ENCODE measurements around the gene ATAD2B. TPM values are rescaled to one million over a fixed set of nuclear protein-coding genes. Genes with fewer than 3 reads are reported as not detected.

ATAD2B gene
- total RNA-seq, 1 donor from 2014 or later = 8.1 TPM

DNA sequence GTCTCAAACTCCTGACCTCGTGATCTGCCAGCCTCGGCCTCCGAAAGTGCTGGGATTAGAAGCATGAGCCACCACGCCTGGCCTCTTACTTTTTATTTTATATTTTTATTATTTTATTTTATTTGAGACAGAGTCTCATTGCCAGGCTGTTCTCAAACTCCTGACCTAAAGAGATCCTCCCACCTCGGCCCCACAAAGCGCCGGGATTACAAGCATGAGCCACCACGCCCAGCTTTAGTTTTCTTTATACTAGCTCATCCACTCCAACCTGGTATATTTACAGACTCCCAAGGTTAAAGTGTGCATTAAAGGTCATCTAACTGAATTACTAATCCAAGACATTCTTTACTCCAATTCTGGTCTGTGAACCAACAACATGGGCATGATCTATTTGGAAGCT is 26.8 kb downstream of the ATAD2B start:
- DNase-seq (ENCODE audit: low read depth) = no peak
- no peak overlapping the region for H3K4me3 ChIP-seq (ENCODE audit: low read depth, low read length)

DNA sequence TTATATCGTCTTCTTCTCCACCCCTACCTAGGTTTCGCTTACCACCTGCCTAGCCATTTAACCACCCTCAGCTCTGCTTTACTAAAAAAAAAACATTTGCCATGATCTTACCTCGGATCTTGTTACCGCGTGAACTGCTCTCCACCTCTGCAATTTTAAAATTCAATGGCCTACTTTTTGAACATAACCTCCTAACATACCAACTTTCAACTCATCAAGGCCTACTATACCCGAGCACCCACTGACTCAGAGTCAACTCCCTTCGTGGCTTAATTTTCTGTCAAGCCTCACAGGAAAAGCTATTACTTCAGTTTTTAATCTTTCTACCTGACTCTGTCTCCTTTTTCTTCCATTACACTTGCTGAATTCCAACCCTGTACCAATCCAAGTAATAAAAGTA is 55.7 kb downstream of the ATAD2B start:
- TF ChIP-seq, protein P1, sequence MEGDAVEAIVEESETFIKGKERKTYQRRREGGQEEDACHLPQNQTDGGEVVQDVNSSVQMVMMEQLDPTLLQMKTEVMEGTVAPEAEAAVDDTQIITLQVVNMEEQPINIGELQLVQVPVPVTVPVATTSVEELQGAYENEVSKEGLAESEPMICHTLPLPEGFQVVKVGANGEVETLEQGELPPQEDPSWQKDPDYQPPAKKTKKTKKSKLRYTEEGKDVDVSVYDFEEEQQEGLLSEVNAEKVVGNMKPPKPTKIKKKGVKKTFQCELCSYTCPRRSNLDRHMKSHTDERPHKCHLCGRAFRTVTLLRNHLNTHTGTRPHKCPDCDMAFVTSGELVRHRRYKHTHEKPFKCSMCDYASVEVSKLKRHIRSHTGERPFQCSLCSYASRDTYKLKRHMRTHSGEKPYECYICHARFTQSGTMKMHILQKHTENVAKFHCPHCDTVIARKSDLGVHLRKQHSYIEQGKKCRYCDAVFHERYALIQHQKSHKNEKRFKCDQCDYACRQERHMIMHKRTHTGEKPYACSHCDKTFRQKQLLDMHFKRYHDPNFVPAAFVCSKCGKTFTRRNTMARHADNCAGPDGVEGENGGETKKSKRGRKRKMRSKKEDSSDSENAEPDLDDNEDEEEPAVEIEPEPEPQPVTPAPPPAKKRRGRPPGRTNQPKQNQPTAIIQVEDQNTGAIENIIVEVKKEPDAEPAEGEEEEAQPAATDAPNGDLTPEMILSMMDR (IDR thresholded peaks at IDR 0.05; ENCODE audit: insufficient read depth, low read length, poor library complexity, severe bottlenecking) = no peak
- no peak overlapping the region for H3K4me3 ChIP-seq (ENCODE audit: low read depth, low read length)
- no peaks in the 10 kb centered on the region for H3K36me3 ChIP-seq (ENCODE audit: control insufficient read depth, insufficient read depth, low read length)

More for the DNA sequence above, 26.8 kb downstream of the ATAD2B start:
- Histone ChIP-seq H3K36me3 (ENCODE audit: control insufficient read depth, insufficient read depth, low read length) (no peaks in the 10 kb centered on the region), H3K27me3 (ENCODE audit: control insufficient read depth, insufficient read depth, low read length) (no peaks in the 10 kb centered on the region)
- TF ChIP-seq, protein P1 (IDR thresholded peaks at IDR 0.05; ENCODE audit: insufficient read depth, low read length, poor library complexity, severe bottlenecking) = no peak

DNA sequence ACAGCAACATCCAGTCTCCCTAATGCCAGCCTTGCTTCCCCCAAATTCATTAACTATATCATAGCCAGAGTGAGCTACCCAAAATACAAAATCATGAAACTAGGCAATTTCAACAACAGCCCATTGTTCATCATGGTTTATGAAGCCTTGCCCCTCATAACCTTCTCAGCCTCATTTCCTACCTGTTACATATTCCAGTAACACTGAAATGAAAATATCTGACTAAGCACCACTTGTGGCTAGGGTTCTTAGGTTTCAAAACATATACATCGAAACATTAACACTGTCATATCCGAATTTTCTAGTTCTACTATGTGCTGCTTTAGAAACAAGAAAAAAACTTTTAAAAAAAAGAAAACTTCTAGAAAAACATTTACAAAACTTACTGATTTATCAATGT is 59.5 kb downstream of the ATAD2B start:
- H3K4me3 ChIP-seq (ENCODE audit: low read depth, low read length) = no peak overlapping the region
- no peaks in the 10 kb centered on the region for H3K27me3 ChIP-seq (ENCODE audit: control insufficient read depth, insufficient read depth, low read length)
- no peak for DNase-seq (ENCODE audit: low read depth)
- H3K36me3 ChIP-seq (ENCODE audit: control insufficient read depth, insufficient read depth, low read length) = no peaks in the 10 kb centered on the region
- TF ChIP-seq, protein P1 (IDR thresholded peaks at IDR 0.05; ENCODE audit: insufficient read depth, low read length, poor library complexity, severe bottlenecking) = no peak

More for the DNA sequence above, 55.7 kb downstream of the ATAD2B start:
- no peaks in the 10 kb centered on the region for H3K27me3 ChIP-seq (ENCODE audit: control insufficient read depth, insufficient read depth, low read length)
- DNase-seq (ENCODE audit: low read depth) = no peak

DNA sequence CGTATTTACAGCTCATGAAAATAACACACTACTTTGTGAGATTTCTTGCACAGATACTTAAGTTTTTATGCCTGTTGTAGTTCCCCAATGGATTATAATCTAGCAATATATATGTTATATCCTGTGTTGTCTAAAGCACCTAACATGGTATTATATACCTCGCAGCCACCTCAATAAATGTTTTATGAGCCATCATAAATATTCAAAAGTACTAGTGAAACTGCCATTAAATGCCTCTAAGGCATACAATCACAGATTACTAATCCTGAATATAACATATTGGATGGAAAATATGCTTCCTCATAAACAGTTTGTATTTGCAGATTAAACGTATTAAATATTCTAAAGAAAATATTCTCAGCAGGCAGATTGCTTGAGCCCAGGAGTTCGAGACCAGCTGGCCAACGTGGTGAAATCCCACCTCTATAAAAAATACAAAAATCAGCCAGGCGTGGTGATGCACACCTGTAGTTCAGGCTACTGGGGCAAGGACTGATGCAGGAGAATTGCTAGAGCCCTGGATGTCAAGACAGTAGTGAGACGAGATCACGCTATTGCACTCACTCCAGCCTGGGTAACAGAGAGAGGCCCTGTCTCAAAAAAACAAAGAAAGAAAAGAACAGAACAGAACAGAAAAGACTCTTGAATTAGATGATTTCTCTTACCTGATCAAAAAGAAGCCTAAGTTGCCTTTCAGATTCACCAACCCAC is 64.1 kb downstream of the ATAD2B start:
- no peaks in the 10 kb centered on the region for H3K36me3 ChIP-seq (ENCODE audit: control insufficient read depth, insufficient read depth, low read length)
- TF ChIP-seq, protein P1 (IDR thresholded peaks at IDR 0.05; ENCODE audit: insufficient read depth, low read length, poor library complexity, severe bottlenecking) = no peak
- no peaks in the 10 kb centered on the region for H3K27me3 ChIP-seq (ENCODE audit: control insufficient read depth, insufficient read depth, low read length)

DNA sequence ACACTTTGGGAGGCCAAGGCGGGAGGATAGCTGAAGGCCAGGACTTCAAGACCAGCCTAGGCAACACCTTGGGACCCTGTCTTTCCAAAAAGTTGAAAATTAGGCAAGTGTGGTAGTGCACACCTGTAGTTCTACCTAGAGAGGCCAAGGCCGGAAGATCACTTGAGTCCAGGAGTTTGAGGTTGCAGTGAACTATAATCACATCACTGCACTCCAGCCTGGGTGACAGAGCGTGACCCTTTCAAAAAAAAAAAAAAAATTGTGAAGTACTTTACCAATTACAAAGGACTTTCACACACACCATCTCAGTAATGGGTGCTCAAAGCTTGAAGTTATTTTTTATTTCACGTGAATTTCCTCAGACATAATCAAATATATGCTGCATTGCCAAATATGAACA is 65.0 kb downstream of the ATAD2B start:
- TF ChIP-seq, protein P1 (IDR thresholded peaks at IDR 0.05; ENCODE audit: insufficient read depth, low read length, poor library complexity, severe bottlenecking) = no peak
- H3K4me3 ChIP-seq (ENCODE audit: low read depth, low read length) = no peak overlapping the region
- no peaks in the 10 kb centered on the region for H3K27me3 ChIP-seq (ENCODE audit: control insufficient read depth, insufficient read depth, low read length)
- no peaks in the 10 kb centered on the region for H3K36me3 ChIP-seq (ENCODE audit: control insufficient read depth, insufficient read depth, low read length)
- no peak for DNase-seq (ENCODE audit: low read depth)

More for the DNA sequence above, 64.1 kb downstream of the ATAD2B start:
- no peak overlapping the region for H3K4me3 ChIP-seq (ENCODE audit: low read depth, low read length)
- no peak for DNase-seq (ENCODE audit: low read depth)

DNA sequence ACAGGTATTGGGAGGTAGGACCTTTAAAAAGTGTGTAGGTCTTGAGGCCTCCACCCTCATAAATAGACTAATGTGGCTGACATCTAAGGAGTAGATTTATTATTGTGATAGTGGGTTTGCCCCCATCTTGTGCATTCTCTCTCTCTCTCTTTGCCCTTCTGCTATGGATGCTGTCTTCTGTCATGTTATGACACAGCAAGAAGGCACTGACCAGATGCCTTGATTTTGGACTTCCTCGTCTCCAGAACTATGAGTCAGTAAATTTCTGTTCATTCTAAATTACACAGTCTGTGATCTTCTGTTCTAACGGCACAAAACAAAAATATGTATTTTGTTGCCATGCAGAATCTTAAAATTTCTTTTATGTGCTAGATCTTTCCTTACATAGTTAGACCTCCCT is 66.9 kb downstream of the ATAD2B start:
- TF ChIP-seq, protein P1 (IDR thresholded peaks at IDR 0.05; ENCODE audit: insufficient read depth, low read length, poor library complexity, severe bottlenecking) = no peak
- H3K27me3 ChIP-seq (ENCODE audit: control insufficient read depth, insufficient read depth, low read length) = no peaks in the 10 kb centered on the region
- no peak for DNase-seq (ENCODE audit: low read depth)
- H3K36me3 ChIP-seq (ENCODE audit: control insufficient read depth, insufficient read depth, low read length) = peaks cover 1% of the 10 kb centered on the region
- no peak overlapping the region for H3K4me3 ChIP-seq (ENCODE audit: low read depth, low read length)

Measured in kidney epithelial cell (primary cell).